ENCODE data around the gene TCF3. TPM values are rescaled to one million over a fixed set of nuclear protein-coding genes. Genes with fewer than 3 reads are reported as not detected.
"Not testable (repeated sequence)": the region's sequence is repeated elsewhere in the genome, so short reads cannot be mapped to it uniquely, and the experiment has no call there.

Gene TCF3
- total RNA-seq, result 10 to 100 TPM; 84.8 to 86.7 TPM

DNA sequence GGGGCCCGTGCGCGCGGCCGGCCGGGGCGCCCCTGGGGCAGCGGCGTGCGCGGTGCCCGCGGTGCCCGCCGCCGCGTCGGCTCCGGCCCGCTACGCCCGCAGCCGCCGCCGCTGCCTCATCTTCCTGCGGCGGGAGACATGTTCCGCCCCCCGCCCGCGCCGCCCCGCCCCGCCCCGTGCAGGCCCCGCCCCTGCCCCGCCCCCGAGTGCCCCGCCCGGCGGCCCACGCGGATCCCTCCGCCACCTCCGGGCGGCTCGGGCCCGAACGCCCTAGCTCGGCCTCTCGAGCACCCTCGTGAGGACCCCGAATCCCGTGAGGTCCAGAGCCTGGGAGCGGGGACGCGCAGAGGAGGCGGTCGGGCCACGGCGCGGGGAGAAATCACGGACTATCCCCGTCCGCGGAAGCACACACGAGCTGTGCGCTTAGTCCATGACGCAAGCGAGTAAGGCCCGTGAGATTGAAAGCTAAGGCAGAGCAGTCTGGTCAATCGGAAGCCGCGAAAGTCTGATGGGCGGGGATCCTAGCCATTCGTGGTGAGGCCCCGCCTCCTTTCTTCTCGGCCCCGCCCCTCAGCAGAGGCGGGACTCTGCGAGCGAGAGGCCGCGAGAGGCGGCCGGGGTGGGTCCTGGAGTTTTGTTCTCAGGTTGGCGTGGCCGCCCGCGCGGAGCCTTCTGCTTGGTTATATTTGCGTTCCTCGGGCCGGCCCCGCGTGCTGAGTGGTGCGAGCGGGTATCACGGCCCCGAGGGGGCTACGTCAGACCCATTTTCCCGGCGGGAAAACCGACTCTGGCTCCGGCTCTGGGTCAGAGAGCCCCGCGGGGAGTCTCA lies at the start of gene TCF3:
Gene TCF3 (minus strand): TSS at position 145 of the 829 bp plus-strand sequence. CDS start 2,367 bp downstream, outside the sequence.
- Mint-ChIP-seq H3K36me3 (ENCODE audit: low read depth) (no peaks in the 10 kb centered on the region), H3K27ac (peak within 1 kb of the TSS; percentile 89), H3K4me1 (ENCODE audit: low read depth) (peaks cover 19% of the 10 kb centered on the region), H3K9me3 (no peaks in the 10 kb centered on the region), H3K27me3 (ENCODE audit: low read depth) (no peaks in the 10 kb centered on the region), H3K4me3 (peak within 1 kb of the TSS; percentile 82)
- CTCF ChIA-PET, result interaction anchor here (1.3 kb wide), 1 partner anchor 19 kb away, joined by 3 read pairs; no protein-coding TSS in a partner anchor
- peak; percentile 98 for DNase-seq
- intact Hi-C loops (cut with micrococcal nuclease), result loop anchor here (1.0 to 5.0 kb wide), 4 partner anchors 47 to 445 kb away; partner anchors contain the start of genes DAZAP1, IZUMO4, MOB3A and PCSK4

DNA sequence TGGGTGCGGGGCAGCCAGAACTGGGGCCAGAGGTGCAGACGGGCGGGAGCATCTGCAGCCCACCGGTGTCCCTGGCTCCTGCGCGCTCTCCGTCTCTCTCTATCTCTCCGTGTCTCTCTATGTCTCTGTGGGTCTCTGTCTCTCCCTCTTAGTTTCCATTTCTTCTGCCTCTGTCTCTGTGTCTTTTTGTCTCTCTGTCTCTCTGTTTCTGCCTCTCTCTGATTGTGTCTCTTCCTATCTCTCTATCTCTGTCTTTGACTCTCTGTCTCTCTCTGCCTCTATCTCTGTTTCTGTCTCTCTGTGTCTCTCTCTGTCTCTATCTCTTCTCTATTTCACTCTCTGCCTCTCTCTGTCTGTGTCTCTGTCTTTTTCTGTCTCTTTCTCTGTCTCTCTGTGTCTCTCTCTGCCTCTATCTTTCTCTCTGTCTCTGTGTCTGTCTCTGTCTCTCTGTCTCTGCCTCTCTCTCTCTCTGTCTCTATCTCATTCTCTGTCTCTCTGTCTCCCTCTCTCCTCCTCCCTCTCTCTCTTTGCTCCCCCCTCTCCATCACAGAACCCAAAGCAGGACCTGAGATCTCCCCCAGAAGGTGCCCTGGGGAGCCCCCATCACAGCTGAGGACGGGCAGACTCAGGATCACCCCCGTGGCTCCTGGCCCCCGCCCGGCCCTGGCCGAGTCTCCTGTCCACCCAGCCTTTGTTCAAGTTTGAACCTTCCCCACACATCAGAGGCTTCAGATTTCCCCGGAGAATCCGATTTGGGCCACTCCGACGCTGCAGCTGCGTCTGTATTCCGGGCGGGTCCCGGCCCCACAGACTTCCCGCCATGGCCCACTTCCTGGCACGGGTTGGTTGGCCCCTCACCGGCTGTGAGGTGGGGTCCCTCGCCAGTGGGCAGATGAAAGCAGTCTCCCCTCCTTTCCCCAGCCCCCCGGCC lies 48.6 kb upstream of the TCF3 start:
- H3K27me3 Mint-ChIP-seq (ENCODE audit: low read depth), result peaks cover 31% of the 10 kb centered on the region
- peaks cover 9% of the 10 kb centered on the region for H3K4me1 Mint-ChIP-seq (ENCODE audit: low read depth)
- intact Hi-C loops (cut with micrococcal nuclease), result no loop called here
- CTCF ChIA-PET, result no interaction called here
- H3K9me3 Mint-ChIP-seq, result peaks cover 5% of the 10 kb centered on the region
- DNase-seq, result peak; percentile 14
- H3K4me3 Mint-ChIP-seq, result no peak overlapping the region
- H3K36me3 Mint-ChIP-seq (ENCODE audit: low read depth), result no peaks in the 10 kb centered on the region
- H3K27ac Mint-ChIP-seq, result no peak overlapping the region

DNA sequence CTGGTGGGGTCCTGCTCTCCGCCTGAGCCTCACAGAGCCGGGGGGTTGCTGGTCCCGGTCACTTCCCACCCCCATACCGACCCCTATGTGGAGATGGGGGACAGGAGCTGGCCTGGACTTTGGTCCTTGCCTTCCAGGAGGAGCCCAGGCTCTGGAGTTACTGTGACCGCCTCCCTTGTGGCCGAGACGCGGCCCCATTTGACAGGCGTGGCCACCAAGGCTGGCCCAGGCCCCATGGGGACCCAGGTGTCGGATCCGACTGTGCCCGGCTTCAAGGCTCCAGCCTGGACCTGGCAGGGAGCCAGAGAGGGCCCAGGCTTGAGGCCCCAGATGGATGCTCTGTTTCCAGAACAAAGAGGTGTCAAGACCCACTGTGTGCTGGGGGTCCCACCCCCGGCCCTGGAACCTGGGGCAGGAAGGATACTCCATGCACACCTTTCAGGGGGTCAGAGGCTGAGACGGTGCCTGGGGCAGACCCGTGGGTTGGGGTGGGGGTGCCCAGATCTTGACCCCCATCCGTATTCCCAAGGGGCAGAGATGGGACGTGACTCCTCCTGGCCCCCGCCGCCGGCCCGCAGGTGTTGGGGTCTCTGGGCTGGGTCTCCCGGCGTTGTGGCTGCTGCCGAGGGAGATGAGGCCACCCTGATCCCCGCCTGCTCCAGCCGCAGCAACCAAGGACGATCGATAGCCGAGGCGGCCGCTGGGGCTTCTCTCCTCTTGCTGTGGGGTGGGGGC lies 47.8 kb upstream of the TCF3 start:
- DNase-seq, result no peak
- Mint-ChIP-seq H3K4me3 (no peak overlapping the region), H3K4me1 (ENCODE audit: low read depth) (peaks cover 9% of the 10 kb centered on the region), H3K27ac (no peak overlapping the region), H3K9me3 (peaks cover 12% of the 10 kb centered on the region), H3K36me3 (ENCODE audit: low read depth) (no peaks in the 10 kb centered on the region), H3K27me3 (ENCODE audit: low read depth) (peaks cover 28% of the 10 kb centered on the region)
- CTCF ChIA-PET, result no interaction called here
- intact Hi-C loops (cut with micrococcal nuclease), result no loop called here

DNA sequence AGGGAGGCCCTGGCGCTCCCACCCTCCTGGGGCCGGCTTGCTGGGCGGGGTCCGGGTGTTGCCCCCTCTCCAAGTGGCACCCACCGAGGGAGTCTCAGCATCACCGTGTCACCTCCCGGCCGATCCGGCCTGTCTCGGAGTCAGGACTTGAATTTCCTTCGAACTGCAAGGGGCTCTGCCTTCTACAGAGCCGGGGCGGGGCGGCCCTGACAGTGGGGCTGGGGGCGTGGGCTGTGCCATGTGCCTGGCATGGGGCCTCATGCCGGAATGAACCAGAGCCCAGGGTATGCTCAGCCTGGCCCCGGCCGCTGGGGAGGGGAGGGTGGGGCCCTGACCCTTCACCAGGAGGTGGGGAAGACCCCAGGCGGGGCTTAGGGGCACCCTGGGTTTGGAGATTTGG lies 47.0 kb upstream of the TCF3 start:
- Mint-ChIP-seq H3K4me1 (ENCODE audit: low read depth) (peaks cover 9% of the 10 kb centered on the region), H3K4me3 (no peak overlapping the region), H3K9me3 (peaks cover 14% of the 10 kb centered on the region), H3K27me3 (ENCODE audit: low read depth) (peaks cover 24% of the 10 kb centered on the region), H3K27ac (no peak overlapping the region), H3K36me3 (ENCODE audit: low read depth) (no peaks in the 10 kb centered on the region)
- CTCF ChIA-PET, result no interaction called here
- intact Hi-C loops (cut with micrococcal nuclease), result no loop called here
- DNase-seq, result no peak

DNA sequence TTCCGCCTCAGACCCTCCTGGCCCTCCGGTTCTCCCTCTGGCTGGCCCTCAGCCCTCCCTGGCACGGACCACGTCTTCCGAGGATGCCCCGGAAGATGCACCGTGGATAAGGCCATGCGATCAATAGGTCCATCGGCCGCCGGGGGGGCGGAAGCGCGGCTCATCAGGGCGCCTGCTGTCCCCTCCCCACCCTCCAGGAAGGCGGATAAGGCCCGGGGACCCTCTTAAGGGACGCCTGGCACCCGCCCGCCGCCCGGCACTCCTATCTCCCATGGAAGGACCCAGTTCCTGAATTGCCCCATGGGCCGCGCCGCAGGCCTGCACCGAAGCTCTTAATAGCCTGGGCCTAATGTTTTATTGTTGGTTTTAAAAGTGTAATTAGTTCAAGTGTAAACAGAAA lies 46.2 kb upstream of the TCF3 start:
- Mint-ChIP-seq H3K27me3 (ENCODE audit: low read depth) (peaks cover 26% of the 10 kb centered on the region), H3K27ac (no peak overlapping the region), H3K4me1 (ENCODE audit: low read depth) (peaks cover 9% of the 10 kb centered on the region), H3K36me3 (ENCODE audit: low read depth) (no peaks in the 10 kb centered on the region), H3K9me3 (peaks cover 14% of the 10 kb centered on the region), H3K4me3 (no peak overlapping the region)
- no peak for DNase-seq
- intact Hi-C loops (cut with micrococcal nuclease), result no loop called here
- CTCF ChIA-PET, result no interaction called here

DNA sequence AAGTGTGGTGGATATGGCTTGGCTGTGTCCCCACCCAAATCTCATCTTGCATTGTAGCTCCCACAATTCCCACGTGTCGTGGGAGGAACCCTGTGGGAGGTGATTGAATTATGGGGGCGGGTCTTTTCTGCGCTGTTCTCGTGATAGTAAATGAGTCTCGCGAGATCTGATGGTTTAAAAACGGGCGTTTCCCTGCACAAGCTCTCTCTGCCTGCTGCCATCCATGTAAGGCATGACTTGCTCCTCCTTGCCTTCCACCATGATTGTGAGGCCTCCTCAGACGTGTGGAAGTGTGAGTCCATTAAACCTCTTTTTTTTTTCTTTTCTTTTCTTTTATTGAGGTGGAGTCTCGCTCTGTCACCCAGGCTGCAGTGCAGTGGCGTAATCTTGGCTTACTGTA lies 43.1 kb upstream of the TCF3 start:
- H3K27ac Mint-ChIP-seq; H3K4me3 Mint-ChIP-seq; intact Hi-C loops (cut with micrococcal nuclease); H3K4me1 Mint-ChIP-seq (ENCODE audit: low read depth); H3K36me3 Mint-ChIP-seq (ENCODE audit: low read depth); CTCF ChIA-PET; DNase-seq: not testable (repeated sequence)
- Mint-ChIP-seq H3K9me3 (peaks cover 14% of the 10 kb centered on the region), H3K27me3 (ENCODE audit: low read depth) (peaks cover 20% of the 10 kb centered on the region)

DNA sequence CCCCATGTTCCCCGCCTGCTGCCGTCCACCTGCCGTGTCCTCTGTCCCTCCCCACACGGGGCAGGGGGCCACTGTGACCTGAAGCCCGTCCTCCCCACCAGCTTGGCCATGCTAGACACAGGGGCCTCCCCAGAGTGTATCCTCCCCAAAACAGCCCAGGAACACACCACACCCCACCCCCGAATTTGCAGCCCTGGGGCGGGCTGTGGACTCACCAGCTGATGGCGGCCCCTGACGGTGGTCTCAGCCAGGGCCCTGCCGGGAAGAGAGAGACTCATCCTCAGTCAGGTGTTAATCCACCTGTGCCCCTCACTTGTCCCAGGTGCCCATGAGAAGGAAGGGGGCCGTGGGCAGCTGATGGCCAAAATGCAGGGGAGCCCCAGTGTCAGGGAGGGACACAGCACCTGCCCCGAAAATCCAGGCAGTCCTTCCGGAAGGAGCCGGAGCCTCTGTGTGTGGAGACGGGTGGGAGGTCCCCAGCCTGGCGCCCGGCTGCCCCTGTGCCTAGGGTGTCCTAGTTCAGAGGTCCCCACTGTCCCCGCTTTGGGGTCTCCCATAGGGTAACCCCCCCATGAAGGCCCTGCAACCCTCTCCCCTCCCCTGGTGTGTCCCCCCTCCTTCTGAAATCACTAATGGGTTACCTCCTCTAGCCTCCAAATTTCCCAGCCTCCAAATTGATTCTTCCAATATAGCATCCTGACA lies 39.3 kb upstream of the TCF3 start:
- intact Hi-C loops (cut with micrococcal nuclease), result no loop called here
- Mint-ChIP-seq H3K27ac (no peak overlapping the region), H3K27me3 (ENCODE audit: low read depth) (peaks cover 27% of the 10 kb centered on the region), H3K4me1 (ENCODE audit: low read depth) (no peaks in the 10 kb centered on the region), H3K9me3 (peaks cover 14% of the 10 kb centered on the region), H3K4me3 (no peak overlapping the region), H3K36me3 (ENCODE audit: low read depth) (no peaks in the 10 kb centered on the region)
- CTCF ChIA-PET, result no interaction called here
- DNase-seq, result no peak

DNA sequence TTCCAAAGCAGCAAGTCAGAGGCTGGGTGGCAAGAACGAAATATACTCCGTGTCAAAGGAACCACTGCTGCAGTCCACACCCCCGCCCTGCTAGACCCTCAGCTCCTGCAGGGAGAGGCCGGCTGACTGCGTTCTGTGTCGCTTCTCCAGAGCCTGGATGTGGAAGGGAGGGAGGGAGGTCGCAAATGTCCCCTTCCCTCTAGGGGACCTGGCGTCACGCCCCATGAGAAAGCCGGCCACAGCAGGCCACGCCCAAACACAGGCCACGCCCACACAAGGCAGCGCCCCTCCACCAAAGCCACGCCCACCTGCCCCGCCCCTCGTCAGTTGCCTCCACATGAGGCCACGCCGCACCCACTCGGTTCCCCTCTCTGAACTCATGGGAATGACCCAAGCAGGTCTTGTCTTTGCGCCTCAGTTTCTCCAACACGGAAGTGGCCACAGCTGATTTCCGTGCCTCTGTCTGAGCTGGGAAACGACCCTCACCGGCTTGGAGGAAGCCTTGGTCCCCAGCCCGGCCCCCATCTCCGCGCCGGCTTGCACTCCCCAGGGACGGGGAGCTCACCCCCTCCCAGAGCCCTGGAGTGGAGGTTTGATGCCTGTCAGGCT lies 38.4 kb upstream of the TCF3 start:
- Mint-ChIP-seq H3K9me3 (peaks cover 11% of the 10 kb centered on the region), H3K36me3 (ENCODE audit: low read depth) (no peaks in the 10 kb centered on the region), H3K4me3 (no peak overlapping the region), H3K4me1 (ENCODE audit: low read depth) (no peaks in the 10 kb centered on the region), H3K27me3 (ENCODE audit: low read depth) (peaks cover 27% of the 10 kb centered on the region), H3K27ac (no peak overlapping the region)
- DNase-seq, result peak; percentile 70
- CTCF ChIA-PET, result no interaction called here
- intact Hi-C loops (cut with micrococcal nuclease), result no loop called here

DNA sequence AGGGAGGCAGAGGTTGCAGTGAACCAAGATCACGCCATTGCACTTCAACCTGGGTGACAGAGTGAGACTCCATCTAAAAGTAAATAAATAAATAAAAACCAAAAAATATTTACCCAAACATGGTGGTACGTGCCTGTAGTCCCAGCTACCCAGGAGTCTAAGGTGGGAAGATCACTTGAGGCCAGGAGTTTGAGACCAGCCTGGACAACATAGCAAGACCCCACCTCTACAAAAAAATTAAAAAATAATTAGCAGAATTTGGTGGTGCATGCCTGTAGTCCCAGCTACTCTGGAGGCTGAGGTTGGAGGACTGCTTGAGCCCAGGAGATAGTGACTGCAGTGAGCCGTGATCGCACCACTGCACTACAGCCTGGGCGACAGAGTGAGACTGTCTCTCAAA lies 33.4 kb upstream of the TCF3 start:
- CTCF ChIA-PET, result interaction anchor here (1.1 kb wide), 1 partner anchor 13 kb away, joined by 3 read pairs; no protein-coding TSS in a partner anchor
- H3K4me1 Mint-ChIP-seq (ENCODE audit: low read depth); DNase-seq; H3K4me3 Mint-ChIP-seq; intact Hi-C loops (cut with micrococcal nuclease); H3K9me3 Mint-ChIP-seq; H3K27ac Mint-ChIP-seq; H3K36me3 Mint-ChIP-seq (ENCODE audit: low read depth): not testable (repeated sequence)
- peaks cover 23% of the 10 kb centered on the region for H3K27me3 Mint-ChIP-seq (ENCODE audit: low read depth)

DNA sequence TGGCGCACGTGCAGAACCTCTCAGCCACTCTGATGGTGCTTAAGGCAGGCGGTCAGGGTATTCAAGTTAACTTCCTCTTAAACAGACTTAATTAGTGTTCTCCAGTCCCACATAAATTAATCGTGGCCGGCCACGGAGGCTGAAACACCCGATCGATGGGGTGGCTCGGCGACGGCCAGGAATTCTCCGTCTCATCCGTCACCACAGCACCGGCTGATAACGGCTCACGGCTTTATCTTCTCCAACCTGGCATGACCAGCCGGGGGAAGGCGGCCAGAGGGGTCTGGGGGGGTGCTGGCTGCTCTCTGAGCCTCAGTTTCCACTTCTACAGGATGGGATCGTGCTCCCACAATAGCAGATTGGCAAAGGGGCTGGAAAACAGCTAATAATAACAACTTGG lies 32.6 kb upstream of the TCF3 start:
- no peak overlapping the region for H3K27ac Mint-ChIP-seq
- H3K27me3 Mint-ChIP-seq (ENCODE audit: low read depth), result peaks cover 17% of the 10 kb centered on the region
- no peaks in the 10 kb centered on the region for H3K9me3 Mint-ChIP-seq
- CTCF ChIA-PET, result interaction anchor here (1.1 kb wide), 1 partner anchor 13 kb away, joined by 3 read pairs; no protein-coding TSS in a partner anchor
- H3K36me3 Mint-ChIP-seq (ENCODE audit: low read depth), result no peaks in the 10 kb centered on the region
- H3K4me3 Mint-ChIP-seq, result no peak overlapping the region
- no peaks in the 10 kb centered on the region for H3K4me1 Mint-ChIP-seq (ENCODE audit: low read depth)
- intact Hi-C loops (cut with micrococcal nuclease), result no loop called here
- no peak for DNase-seq

DNA sequence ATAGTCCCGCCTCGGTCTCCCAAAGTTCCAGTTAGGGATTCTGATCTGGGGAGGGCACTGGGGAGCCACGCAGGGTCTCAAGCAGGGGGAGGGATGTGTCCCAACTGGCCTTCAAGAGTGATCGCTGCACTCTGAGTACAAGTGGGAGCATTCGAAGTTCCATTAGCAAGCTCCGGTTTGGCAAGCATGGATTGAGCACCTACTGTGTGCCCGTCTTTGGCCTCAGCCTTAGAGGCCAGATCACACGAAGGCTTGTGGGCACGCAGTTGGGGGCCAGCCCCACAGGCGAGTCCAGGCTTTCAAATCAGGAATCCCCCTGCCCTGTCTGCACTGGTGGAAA lies 32.1 kb upstream of the TCF3 start:
- intact Hi-C loops (cut with micrococcal nuclease), result no loop called here
- Mint-ChIP-seq H3K9me3 (no peaks in the 10 kb centered on the region), H3K4me1 (ENCODE audit: low read depth) (no peaks in the 10 kb centered on the region), H3K27ac (no peak overlapping the region), H3K36me3 (ENCODE audit: low read depth) (no peaks in the 10 kb centered on the region), H3K4me3 (no peak overlapping the region), H3K27me3 (ENCODE audit: low read depth) (peaks cover 17% of the 10 kb centered on the region)
- CTCF ChIA-PET, result interaction anchor here (1.1 kb wide), 1 partner anchor 12 kb away, joined by 3 read pairs; no protein-coding TSS in a partner anchor
- DNase-seq, result no peak
